Transverse colon (tissue), 4 donors: ENCODE measurements around the gene KCNE4. TPM values are rescaled to one million over a fixed set of nuclear protein-coding genes. Genes with fewer than 3 reads are reported as not detected.
A peak's percentile ranks its signal among the peaks of the same experiment; 100 is the strongest.

Experiments
- DNase-seq: peaks from one replicate; pipeline ENCODE4 v3.0.0-alpha.2; 2019
- H3K27ac ChIP-seq, 4 donors: fragments of 200-600 bp; sonication (generic); 2 replicates each; pipeline ENCODE4 v1.5.1; 2016 to 2018; ENCODE audit warnings: inconsistent platforms in 4 of 4
- H3K27me3 ChIP-seq: fragments of 200-600 bp; sonication (generic); 2 replicates; pipeline ENCODE4 v1.5.1; 2017; ENCODE audit warnings: inconsistent platforms
- H3K36me3 ChIP-seq, 4 donors: fragments of 200-600 bp; sonication (generic); 2 replicates each; pipeline ENCODE4 v1.5.1; 2017 to 2019; ENCODE audit warnings: inconsistent platforms in 4 of 4
- H3K4me1 ChIP-seq, 4 donors: fragments of 200-600 bp; sonication (generic); 2 replicates each; pipeline ENCODE4 v1.5.1; 2017 to 2020; ENCODE audit warnings: inconsistent platforms in 4 of 4
- H3K4me3 ChIP-seq, 4 donors: fragments of 200-600 bp; sonication (generic); 1 replicate in 1 of 4; 2 replicates in 3 of 4; pipeline versions ENCODE4 v1.5.1 to v1.6.1; 2017 to 2019; ENCODE audit warnings: inconsistent platforms in 4 of 4
- H3K9me3 ChIP-seq, 2 donors: fragments of 200-600 bp; sonication (generic); 2 replicates each; pipeline ENCODE4 v1.5.1; 2017 to 2019; ENCODE audit warnings: inconsistent platforms in 2 of 2
- CTCF ChIP-seq, 5 experiments: fragments of 200-600 bp in 3 of 5; fragments of 450-650 bp in 2 of 5; sonication (generic) in 3 of 5; IDR thresholded peaks; 1 replicate in 2 of 5; 2 replicates in 3 of 5; pipeline ENCODE4 v1.5.1; 2016 to 2017; ENCODE audit warnings: antibody characterized with exemption in 5 of 5, inconsistent platforms in 3 of 5, mild to moderate bottlenecking in 2 of 5, moderate library complexity in 1 of 5
- EP300 ChIP-seq: sonication (generic); formaldehyde crosslinking; IDR thresholded peaks from one replicate; pipeline ENCODE4 v1.6.1; 2017; ENCODE audit warnings: antibody characterized with exemption, low read depth
- POLR2A ChIP-seq: fragments of 450-650 bp; IDR thresholded peaks from one replicate; pipeline ENCODE4 v1.6.1; 2016; ENCODE audit warnings: antibody characterized with exemption, mild to moderate bottlenecking, moderate library complexity
- POLR2AphosphoS5 ChIP-seq, 3 donors: sonication (generic); formaldehyde crosslinking; IDR thresholded peaks; one replicate each; pipeline ENCODE4 v1.6.1; 2016; ENCODE audit warnings: antibody characterized with exemption in 3 of 3
- WGBS, 2 donors: methylation state at CpG; one replicate each; pipeline ENCODE4 v1.1.5; 2018; ENCODE audit warnings: low coverage in 1 of 2; 5-methylcytosine and 5-hydroxymethylcytosine counted together
- in situ Hi-C, 4 donors: fragments of 200-750 bp; cut with MboI; loops; one replicate each; pipeline versions ENCODE4 v1.15.0 to v1.15.1; 2017; ENCODE audit warnings: low sequenced_read_pairs in 3 of 4, low pct_ligation_motif_present in 1 of 4, low pct_unique_long_range_greater_than_20kb in 1 of 4
- intact Hi-C: fragments of 100-400 bp; cut with DNase I; formaldehyde crosslinking; loops from one replicate; pipeline ENCODE4 v1.15.1; 2023; ENCODE audit warnings: low total_unique reads
- total RNA-seq, 4 donors: library from RNA; depleted of rRNA; stranded (reverse); fragments of >200 nt; gene quantifications; one replicate each; pipeline ENCODE4 v1.1.0, GENCODE V29; 2016

KCNE4 gene
- total RNA-seq, 4 donors from 2014 or later = 0.79 to 4.6 (median 1.7) TPM

GRCh38 chr2:223048519-223048918 lies 3.5 kb upstream of the KCNE4 start:
- no peak for TF ChIP-seq POLR2AphosphoS5 (IDR thresholded peaks at IDR 0.05)
- TF ChIP-seq CTCF (IDR thresholded peaks at IDR 0.05) = no peak
- no peak for TF ChIP-seq POLR2A
- TF ChIP-seq EP300 = no peak
- Histone ChIP-seq H3K4me3 (no peak overlapping the region), H3K27me3 (no peaks in the 10 kb centered on the region), H3K27ac (peak overlapping the region in 1 of 4 donors; percentile 60), H3K9me3 (no peaks in the 10 kb centered on the region), H3K4me1 (peaks cover 0 to 34% (median 14%) of the 10 kb centered on the region in 4 donors), H3K36me3 (no peaks in the 10 kb centered on the region)
- intact Hi-C loops (no loop called here), in situ Hi-C loops (no loop called here)
- 87 to 100% methylated on average over 1 of the region's 1 CpG for WGBS, 2 donors
- no peak for DNase-seq

GRCh38 chr2:223049356-223049755 lies 2.6 kb upstream of the KCNE4 start:
- 82 to 93% methylated on average over 4 of the region's 4 CpGs for WGBS, 2 donors
- no peak overlapping the region for H3K4me3 ChIP-seq
- intact Hi-C loops (no loop called here), in situ Hi-C loops (no loop called here)
- H3K27me3 ChIP-seq = no peaks in the 10 kb centered on the region
- no peak overlapping the region for H3K27ac ChIP-seq
- peaks cover 0 to 41% (median 14%) of the 10 kb centered on the region in 4 donors for H3K4me1 ChIP-seq
- no peaks in the 10 kb centered on the region for H3K9me3 ChIP-seq
- DNase-seq = no peak
- no peaks in the 10 kb centered on the region for H3K36me3 ChIP-seq
- TF ChIP-seq CTCF (IDR thresholded peaks at IDR 0.05) = no peak
- TF ChIP-seq POLR2A = no peak
- no peak for TF ChIP-seq EP300
- TF ChIP-seq POLR2AphosphoS5 (IDR thresholded peaks at IDR 0.05) = no peak

DNA sequence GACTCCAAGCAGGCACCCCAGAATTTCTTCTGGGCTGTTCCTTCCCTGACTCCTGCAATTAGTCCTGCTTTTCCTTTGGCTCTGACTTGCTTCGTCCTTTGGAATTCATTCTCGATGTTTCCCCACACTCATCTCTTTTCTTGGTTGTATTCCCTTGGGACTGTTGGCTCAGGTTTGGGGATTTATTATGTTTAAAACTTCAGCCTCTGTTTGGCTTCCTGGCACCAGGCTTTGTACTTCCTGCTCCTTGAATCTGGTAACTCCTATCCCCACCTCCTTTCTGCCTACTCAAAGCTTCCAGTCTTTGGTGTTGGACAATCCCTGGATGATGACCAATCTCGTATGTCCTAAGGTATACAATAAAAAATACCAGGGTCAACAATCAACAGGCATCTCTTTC lies 1.8 kb upstream of the KCNE4 start:
- H3K4me1 ChIP-seq = peaks cover 0 to 46% (median 14%) of the 10 kb centered on the region in 4 donors
- WGBS, 2 donors = 34 to 62% methylated on average over 3 of the region's 3 CpGs
- peak overlapping the region in 1 of 4 donors; percentile 86 for H3K27ac ChIP-seq
- intact Hi-C loops = no loop called here
- no peaks in the 10 kb centered on the region for H3K9me3 ChIP-seq
- H3K27me3 ChIP-seq = no peaks in the 10 kb centered on the region
- in situ Hi-C loops = no loop called here
- no peak overlapping the region for H3K4me3 ChIP-seq
- no peak for TF ChIP-seq EP300
- TF ChIP-seq CTCF (IDR thresholded peaks at IDR 0.05) = no peak
- no peak for TF ChIP-seq POLR2A
- no peak for TF ChIP-seq POLR2AphosphoS5 (IDR thresholded peaks at IDR 0.05)
- H3K36me3 ChIP-seq = no peaks in the 10 kb centered on the region
- no peak for DNase-seq

DNA sequence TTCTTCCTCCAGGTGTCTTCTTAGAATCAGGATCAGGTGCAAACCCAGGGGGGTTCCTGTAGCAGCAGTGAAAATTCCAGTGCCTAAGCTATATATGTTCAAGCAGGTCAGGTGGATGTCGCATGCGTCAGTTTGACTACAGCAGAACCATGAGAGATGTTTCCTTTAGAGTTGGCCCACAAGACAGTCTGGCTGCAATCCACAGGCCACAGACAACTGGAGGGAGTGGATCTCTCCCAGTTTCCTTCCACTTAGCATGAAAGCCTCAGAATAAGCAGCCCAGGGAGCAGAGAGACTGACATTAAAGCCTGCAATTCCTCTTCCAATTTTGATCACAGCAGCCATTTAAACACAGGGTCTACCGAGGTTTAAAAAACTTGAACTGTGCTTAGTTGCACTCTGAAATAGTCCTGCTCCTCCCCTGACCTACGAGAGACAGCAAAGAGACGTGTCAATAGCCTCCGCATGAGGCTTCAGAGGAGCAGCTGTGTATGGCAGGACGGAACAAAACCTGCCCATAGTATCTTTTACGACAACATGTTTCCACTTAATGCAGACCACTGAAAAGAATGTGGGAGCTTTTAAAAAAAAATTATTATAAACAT lies 988 bp upstream of the KCNE4 start:
- no peak for TF ChIP-seq POLR2A
- TF ChIP-seq CTCF (IDR thresholded peaks at IDR 0.05) = no peak
- TF ChIP-seq POLR2AphosphoS5 (IDR thresholded peaks at IDR 0.05) = no peak
- TF ChIP-seq EP300 = no peak
- WGBS, 2 donors = 33 to 51% methylated on average over 6 to 8 of the region's 8 CpGs
- Histone ChIP-seq H3K27me3 (no peaks in the 10 kb centered on the region), H3K9me3 (no peaks in the 10 kb centered on the region), H3K36me3 (no peaks in the 10 kb centered on the region), H3K27ac (peak overlapping the region; percentile 78 to 90 (median 86)), H3K4me3 (peak overlapping the region in 2 of 4 donors; percentile 32 to 50), H3K4me1 (peaks cover 5 to 55% (median 14%) of the 10 kb centered on the region in 4 donors)
- DNase-seq = no peak
- intact Hi-C loops (no loop called here), in situ Hi-C loops (no loop called here)
